A673 (cell line): Measurements from ENCODE around the gene FAR1.

Experiments
- EZH2 ChIP-seq: fragments of 200-600 bp; sonication (generic); IDR thresholded peaks from 2 replicates; pipeline ENCODE4 v1.6.1; 2017; ENCODE audit warnings: borderline replicate concordance, low read depth, mild to moderate bottlenecking, mixed read lengths, antibody characterized with exemption, low read length; ENCODE audit not compliant: poor library complexity, severe bottlenecking
- TF ChIP-seq, protein P1 (sequence below): fragments of 300-800, 200-600 bp; sonication (generic); conservative IDR thresholded peaks from 2 replicates; pipeline ENCODE4 v1.5.1; 2017; ENCODE audit warnings: low read depth, mild to moderate bottlenecking, antibody characterized with exemption, low read length, moderate library complexity, mixed read lengths

DNA sequence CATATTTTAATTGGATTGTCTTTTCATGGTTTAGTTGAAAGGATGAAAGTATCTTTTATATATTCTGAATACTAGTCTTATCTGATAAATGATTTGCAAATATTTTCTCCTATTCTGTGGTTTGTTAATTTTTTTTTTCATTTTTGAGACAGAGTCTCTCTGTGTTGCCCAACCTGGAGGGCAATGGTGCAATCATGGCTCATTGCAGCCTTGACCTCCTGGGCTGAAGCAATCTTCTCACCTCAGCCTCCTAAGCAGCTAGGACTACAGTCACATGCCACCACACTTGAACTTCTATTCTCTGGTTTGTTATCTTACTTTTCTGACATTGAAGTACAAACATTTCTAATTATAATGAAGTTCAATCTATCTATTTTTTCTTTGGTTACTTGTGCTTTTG lies 30.0 kb upstream of the FAR1 start:
- TF ChIP-seq, protein P1, sequence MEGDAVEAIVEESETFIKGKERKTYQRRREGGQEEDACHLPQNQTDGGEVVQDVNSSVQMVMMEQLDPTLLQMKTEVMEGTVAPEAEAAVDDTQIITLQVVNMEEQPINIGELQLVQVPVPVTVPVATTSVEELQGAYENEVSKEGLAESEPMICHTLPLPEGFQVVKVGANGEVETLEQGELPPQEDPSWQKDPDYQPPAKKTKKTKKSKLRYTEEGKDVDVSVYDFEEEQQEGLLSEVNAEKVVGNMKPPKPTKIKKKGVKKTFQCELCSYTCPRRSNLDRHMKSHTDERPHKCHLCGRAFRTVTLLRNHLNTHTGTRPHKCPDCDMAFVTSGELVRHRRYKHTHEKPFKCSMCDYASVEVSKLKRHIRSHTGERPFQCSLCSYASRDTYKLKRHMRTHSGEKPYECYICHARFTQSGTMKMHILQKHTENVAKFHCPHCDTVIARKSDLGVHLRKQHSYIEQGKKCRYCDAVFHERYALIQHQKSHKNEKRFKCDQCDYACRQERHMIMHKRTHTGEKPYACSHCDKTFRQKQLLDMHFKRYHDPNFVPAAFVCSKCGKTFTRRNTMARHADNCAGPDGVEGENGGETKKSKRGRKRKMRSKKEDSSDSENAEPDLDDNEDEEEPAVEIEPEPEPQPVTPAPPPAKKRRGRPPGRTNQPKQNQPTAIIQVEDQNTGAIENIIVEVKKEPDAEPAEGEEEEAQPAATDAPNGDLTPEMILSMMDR = no peak
- TF ChIP-seq EZH2 = no peak
